ENCODE measurements around the gene CCDC182.

The CCDC182 gene

GRCh38 chr17:57721967-57722703, 23.0 kb downstream of the CCDC182 start:
- no peak overlapping the region for H3K27ac ChIP-seq (ENCODE audit: low read depth, low read length)
- H3K4me1 ChIP-seq (ENCODE audit: control insufficient read depth in 5 of 5, insufficient read depth in 5 of 5, low read length in 5 of 5) = no peaks in the 10 kb centered on the region
- no peak overlapping the region for H3K9ac ChIP-seq (ENCODE audit: low read length in 5 of 5)
- H3K4me3 ChIP-seq (ENCODE audit: low read depth in 1 of 5, low read length in 5 of 5) = no peak overlapping the region
- no peaks in the 10 kb centered on the region for H3K36me3 ChIP-seq (ENCODE audit: control insufficient read depth in 5 of 5, insufficient read depth in 5 of 5, low read length in 5 of 5)
- peaks cover 4 to 13% (median 5%) of the 10 kb centered on the region in 5 donors for H3K27me3 ChIP-seq (ENCODE audit: control insufficient read depth in 5 of 5, insufficient read depth in 4 of 5, low read length in 5 of 5)
- no peaks in the 10 kb centered on the region for H3K9me3 ChIP-seq (ENCODE audit: control insufficient read depth in 5 of 5, low read length in 5 of 5)

- Histone ChIP-seq H3K9me3 (ENCODE audit: control insufficient read depth in 5 of 5, low read length in 5 of 5) (no peaks in the 10 kb centered on the region), H3K27ac (ENCODE audit: low read depth, low read length) (no peak overlapping the region), H3K27me3 (ENCODE audit: control insufficient read depth in 5 of 5, insufficient read depth in 4 of 5, low read length in 5 of 5) (peaks cover 5 to 12% (median 7%) of the 10 kb centered on the region in 5 donors), H3K9ac (ENCODE audit: low read length in 5 of 5) (no peak overlapping the region), H3K4me3 (ENCODE audit: low read depth in 1 of 5, low read length in 5 of 5) (no peak overlapping the region), H3K36me3 (ENCODE audit: control insufficient read depth in 5 of 5, insufficient read depth in 5 of 5, low read length in 5 of 5) (no peaks in the 10 kb centered on the region), H3K4me1 (ENCODE audit: control insufficient read depth in 5 of 5, insufficient read depth in 5 of 5, low read length in 5 of 5) (no peaks in the 10 kb centered on the region)
Measured at GRCh38 chr17:57720386-57721035, 24.6 kb downstream of the CCDC182 start.

GRCh38 chr17:57718878-57719277, 26.2 kb downstream of the CCDC182 start:
- Histone ChIP-seq H3K4me1 (ENCODE audit: control insufficient read depth in 5 of 5, insufficient read depth in 5 of 5, low read length in 5 of 5) (no peaks in the 10 kb centered on the region), H3K27ac (ENCODE audit: low read depth, low read length) (no peak overlapping the region), H3K9me3 (ENCODE audit: control insufficient read depth in 5 of 5, low read length in 5 of 5) (no peaks in the 10 kb centered on the region), H3K36me3 (ENCODE audit: control insufficient read depth in 5 of 5, insufficient read depth in 5 of 5, low read length in 5 of 5) (no peaks in the 10 kb centered on the region), H3K27me3 (ENCODE audit: control insufficient read depth in 5 of 5, insufficient read depth in 4 of 5, low read length in 5 of 5) (peaks cover 8 to 16% (median 14%) of the 10 kb centered on the region in 5 donors), H3K9ac (ENCODE audit: low read length in 5 of 5) (no peak overlapping the region), H3K4me3 (ENCODE audit: low read depth in 1 of 5, low read length in 5 of 5) (no peak overlapping the region)

DNA sequence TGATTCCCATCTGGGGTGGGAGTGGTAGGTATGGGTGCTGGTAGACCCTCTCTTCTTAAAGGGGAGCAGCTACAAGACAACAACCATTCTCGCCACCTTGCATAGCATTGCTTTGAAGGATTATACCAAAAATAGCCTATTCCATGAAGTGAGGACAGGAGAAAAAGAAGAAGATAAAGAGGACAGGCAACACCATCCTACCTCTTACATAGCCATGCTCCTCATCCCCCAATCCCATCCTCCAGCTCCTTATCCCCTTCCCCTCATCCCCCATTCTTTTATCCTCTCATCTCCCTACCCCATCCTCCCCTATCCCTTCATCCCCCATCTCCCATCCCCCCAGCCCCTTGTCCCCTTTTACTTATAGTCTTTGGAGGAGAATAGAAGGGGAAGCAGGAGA, 29.1 kb downstream of the CCDC182 start:
- Histone ChIP-seq H3K27me3 (ENCODE audit: control insufficient read depth in 5 of 5, insufficient read depth in 4 of 5, low read length in 5 of 5) (peaks cover 4 to 20% (median 18%) of the 10 kb centered on the region in 5 donors), H3K9ac (ENCODE audit: low read length in 5 of 5) (no peak overlapping the region), H3K27ac (ENCODE audit: low read depth, low read length) (no peak overlapping the region), H3K9me3 (ENCODE audit: control insufficient read depth in 5 of 5, low read length in 5 of 5) (no peaks in the 10 kb centered on the region), H3K4me3 (ENCODE audit: low read depth in 1 of 5, low read length in 5 of 5) (no peak overlapping the region), H3K4me1 (ENCODE audit: control insufficient read depth in 5 of 5, insufficient read depth in 5 of 5, low read length in 5 of 5) (no peaks in the 10 kb centered on the region), H3K36me3 (ENCODE audit: control insufficient read depth in 5 of 5, insufficient read depth in 5 of 5, low read length in 5 of 5) (no peaks in the 10 kb centered on the region)

- no peak overlapping the region for H3K9ac ChIP-seq (ENCODE audit: low read length in 5 of 5)
- no peaks in the 10 kb centered on the region for H3K9me3 ChIP-seq (ENCODE audit: control insufficient read depth in 5 of 5, low read length in 5 of 5)
- no peaks in the 10 kb centered on the region for H3K4me1 ChIP-seq (ENCODE audit: control insufficient read depth in 5 of 5, insufficient read depth in 5 of 5, low read length in 5 of 5)
- peaks cover 4 to 20% (median 18%) of the 10 kb centered on the region in 5 donors for H3K27me3 ChIP-seq (ENCODE audit: control insufficient read depth in 5 of 5, insufficient read depth in 4 of 5, low read length in 5 of 5)
- H3K27ac ChIP-seq (ENCODE audit: low read depth, low read length) = no peak overlapping the region
- no peaks in the 10 kb centered on the region for H3K36me3 ChIP-seq (ENCODE audit: control insufficient read depth in 5 of 5, insufficient read depth in 5 of 5, low read length in 5 of 5)
- no peak overlapping the region for H3K4me3 ChIP-seq (ENCODE audit: low read depth in 1 of 5, low read length in 5 of 5)
Measured at GRCh38 chr17:57714665-57715180, 30.4 kb downstream of the CCDC182 start.

GRCh38 chr17:57713140-57713539, 32.0 kb downstream of the CCDC182 start:
- Histone ChIP-seq H3K27ac (ENCODE audit: low read depth, low read length) (no peak overlapping the region), H3K27me3 (ENCODE audit: control insufficient read depth in 5 of 5, insufficient read depth in 4 of 5, low read length in 5 of 5) (peaks cover 4 to 26% (median 22%) of the 10 kb centered on the region in 5 donors), H3K4me1 (ENCODE audit: control insufficient read depth in 5 of 5, insufficient read depth in 5 of 5, low read length in 5 of 5) (no peaks in the 10 kb centered on the region), H3K36me3 (ENCODE audit: control insufficient read depth in 5 of 5, insufficient read depth in 5 of 5, low read length in 5 of 5) (no peaks in the 10 kb centered on the region), H3K9me3 (ENCODE audit: control insufficient read depth in 5 of 5, low read length in 5 of 5) (no peaks in the 10 kb centered on the region), H3K9ac (ENCODE audit: low read length in 5 of 5) (no peak overlapping the region), H3K4me3 (ENCODE audit: low read depth in 1 of 5, low read length in 5 of 5) (no peak overlapping the region)

- H3K4me1 ChIP-seq (ENCODE audit: control insufficient read depth in 5 of 5, insufficient read depth in 5 of 5, low read length in 5 of 5) = peaks cover 0 to 5% (median 0%) of the 10 kb centered on the region in 5 donors
- no peaks in the 10 kb centered on the region for H3K9me3 ChIP-seq (ENCODE audit: control insufficient read depth in 5 of 5, low read length in 5 of 5)
- H3K4me3 ChIP-seq (ENCODE audit: low read depth in 1 of 5, low read length in 5 of 5) = no peak overlapping the region
- H3K36me3 ChIP-seq (ENCODE audit: control insufficient read depth in 5 of 5, insufficient read depth in 5 of 5, low read length in 5 of 5) = no peaks in the 10 kb centered on the region
- H3K27ac ChIP-seq (ENCODE audit: low read depth, low read length) = no peak overlapping the region
- H3K9ac ChIP-seq (ENCODE audit: low read length in 5 of 5) = no peak overlapping the region
- peaks cover 7 to 27% (median 21%) of the 10 kb centered on the region in 5 donors for H3K27me3 ChIP-seq (ENCODE audit: control insufficient read depth in 5 of 5, insufficient read depth in 4 of 5, low read length in 5 of 5)
Measured at GRCh38 chr17:57708410-57708809, 36.7 kb downstream of the CCDC182 start.

DNA sequence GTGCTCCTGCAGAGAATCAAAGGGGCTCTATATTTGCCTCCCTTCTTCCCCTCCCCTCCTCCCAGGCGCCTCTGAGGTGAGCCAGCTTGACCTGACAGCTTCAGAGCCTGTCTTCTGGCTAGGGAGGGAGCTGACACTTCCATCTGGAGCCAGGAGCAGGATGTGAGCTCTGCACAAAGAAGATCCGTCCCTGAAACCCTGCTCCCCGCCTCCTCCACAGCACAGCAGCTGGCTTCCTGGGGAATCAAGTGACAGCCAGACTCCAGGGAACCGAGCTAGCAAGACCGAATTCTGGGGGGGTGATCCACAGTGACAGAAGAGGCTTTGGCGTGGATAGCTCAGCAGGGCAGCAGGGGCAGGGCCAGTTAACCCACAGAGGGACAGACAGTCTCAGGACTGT, 37.2 kb downstream of the CCDC182 start:
- H3K4me3 ChIP-seq (ENCODE audit: low read depth in 1 of 5, low read length in 5 of 5) = no peak overlapping the region
- H3K27ac ChIP-seq (ENCODE audit: low read depth, low read length) = no peak overlapping the region
- H3K36me3 ChIP-seq (ENCODE audit: control insufficient read depth in 5 of 5, insufficient read depth in 5 of 5, low read length in 5 of 5) = no peaks in the 10 kb centered on the region
- no peak overlapping the region for H3K9ac ChIP-seq (ENCODE audit: low read length in 5 of 5)
- peaks cover 7 to 27% (median 21%) of the 10 kb centered on the region in 5 donors for H3K27me3 ChIP-seq (ENCODE audit: control insufficient read depth in 5 of 5, insufficient read depth in 4 of 5, low read length in 5 of 5)
- H3K9me3 ChIP-seq (ENCODE audit: control insufficient read depth in 5 of 5, low read length in 5 of 5) = no peaks in the 10 kb centered on the region
- H3K4me1 ChIP-seq (ENCODE audit: control insufficient read depth in 5 of 5, insufficient read depth in 5 of 5, low read length in 5 of 5) = peaks cover 0 to 5% (median 0%) of the 10 kb centered on the region in 5 donors

DNA sequence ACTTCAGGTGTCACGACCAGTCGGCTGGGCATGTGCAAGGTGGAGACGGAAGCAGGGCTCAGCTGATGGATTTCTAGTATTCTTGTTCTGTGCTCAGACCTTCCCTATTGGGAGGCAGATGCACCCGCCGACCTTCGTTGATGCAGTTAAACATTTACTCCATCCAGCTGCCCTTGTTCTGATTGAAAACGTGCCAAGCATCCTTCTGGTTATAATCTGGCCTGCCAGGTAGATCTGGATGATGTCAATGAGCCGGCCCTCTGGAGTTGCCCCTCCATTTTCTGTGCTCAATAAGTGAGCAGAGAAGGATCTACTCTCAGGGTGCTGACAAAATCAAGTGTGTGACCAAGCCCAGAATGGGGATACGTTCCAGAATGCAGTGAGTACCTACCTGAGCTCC, 38.3 kb downstream of the CCDC182 start:
- no peaks in the 10 kb centered on the region for H3K9me3 ChIP-seq (ENCODE audit: control insufficient read depth in 5 of 5, low read length in 5 of 5)
- H3K27ac ChIP-seq (ENCODE audit: low read depth, low read length) = no peak overlapping the region
- H3K4me3 ChIP-seq (ENCODE audit: low read depth in 1 of 5, low read length in 5 of 5) = no peak overlapping the region
- peaks cover 0 to 5% (median 0%) of the 10 kb centered on the region in 5 donors for H3K4me1 ChIP-seq (ENCODE audit: control insufficient read depth in 5 of 5, insufficient read depth in 5 of 5, low read length in 5 of 5)
- peaks cover 7 to 29% (median 21%) of the 10 kb centered on the region in 5 donors for H3K27me3 ChIP-seq (ENCODE audit: control insufficient read depth in 5 of 5, insufficient read depth in 4 of 5, low read length in 5 of 5)
- H3K9ac ChIP-seq (ENCODE audit: low read length in 5 of 5) = no peak overlapping the region
- H3K36me3 ChIP-seq (ENCODE audit: control insufficient read depth in 5 of 5, insufficient read depth in 5 of 5, low read length in 5 of 5) = no peaks in the 10 kb centered on the region

Measured in subcutaneous abdominal adipose tissue (tissue), 5 donors.